Stimulated activated CD4-positive, alpha-beta T cell treated with anti-CD3 and anti-CD28 coated beads, Interleukin-1b, Interleukin-23, amount 100 ng/mL, for 24 hours (primary cell): ENCODE data around the gene UROC1.
A peak's percentile ranks its signal among the peaks of the same experiment; 100 is the strongest.

Experiments used
- DNase-seq, 4 experiments: peaks; one replicate each; pipeline ENCODE4 v3.0.0-alpha.2; 2020; ENCODE audit warnings: low read depth in 4 of 4, low spot score in 1 of 4

The UROC1 gene

DNA sequence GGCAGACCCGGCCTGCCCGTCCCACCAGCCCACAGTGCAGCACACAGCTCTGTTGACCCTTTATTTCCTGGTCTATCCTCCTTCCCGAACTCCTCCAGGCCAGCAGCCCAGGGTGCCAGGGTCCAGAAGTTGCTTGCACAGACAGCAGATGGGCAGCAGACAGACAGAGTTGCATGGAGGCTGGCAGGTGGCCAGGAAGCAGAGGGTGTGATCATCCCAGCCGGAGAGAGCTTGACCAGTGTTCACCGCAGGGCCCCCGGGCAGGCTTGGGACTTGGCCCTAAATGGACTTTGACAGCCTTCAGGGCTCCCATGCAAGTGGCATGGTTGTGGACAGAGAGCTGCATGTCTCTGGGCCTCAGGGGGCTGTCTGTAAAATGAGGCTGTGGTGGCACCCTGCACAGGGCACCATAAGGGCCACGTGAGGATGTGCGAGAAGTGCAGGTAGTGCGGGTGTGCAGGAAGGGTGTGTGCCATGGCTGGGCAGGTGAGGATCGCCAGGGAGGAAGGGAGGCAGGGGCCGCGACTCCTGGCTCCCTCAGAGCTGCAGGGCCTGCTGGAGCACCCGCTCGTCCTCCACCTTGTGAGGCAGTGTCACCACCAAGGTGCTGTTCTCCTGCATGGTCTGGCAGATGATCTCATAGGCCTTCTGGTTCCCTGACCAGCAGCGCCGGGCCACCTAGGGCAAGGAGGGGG lies 35.6 kb downstream of the UROC1 start:
- no peak for DNase-seq

DNA sequence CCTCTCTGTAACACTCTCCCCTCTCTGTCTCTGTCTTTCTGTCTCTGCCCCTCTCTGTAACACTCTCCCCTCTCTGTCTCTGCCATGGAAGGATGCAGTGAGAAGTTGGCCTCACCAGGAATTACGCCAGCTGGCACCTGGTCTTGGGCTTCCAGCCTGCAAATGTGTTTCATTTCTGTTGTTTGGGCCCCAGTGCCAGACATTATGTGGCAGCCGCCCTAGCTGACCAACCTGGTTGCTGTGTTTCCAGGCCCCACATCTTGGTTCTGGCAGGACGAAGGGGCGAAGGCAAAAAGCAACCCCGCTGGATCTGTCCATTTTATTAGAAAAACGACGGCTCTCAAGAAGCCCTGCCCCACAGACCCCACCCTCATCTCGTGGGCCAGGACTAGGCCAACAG lies 36.7 kb downstream of the UROC1 start:
- no peak for DNase-seq

DNA sequence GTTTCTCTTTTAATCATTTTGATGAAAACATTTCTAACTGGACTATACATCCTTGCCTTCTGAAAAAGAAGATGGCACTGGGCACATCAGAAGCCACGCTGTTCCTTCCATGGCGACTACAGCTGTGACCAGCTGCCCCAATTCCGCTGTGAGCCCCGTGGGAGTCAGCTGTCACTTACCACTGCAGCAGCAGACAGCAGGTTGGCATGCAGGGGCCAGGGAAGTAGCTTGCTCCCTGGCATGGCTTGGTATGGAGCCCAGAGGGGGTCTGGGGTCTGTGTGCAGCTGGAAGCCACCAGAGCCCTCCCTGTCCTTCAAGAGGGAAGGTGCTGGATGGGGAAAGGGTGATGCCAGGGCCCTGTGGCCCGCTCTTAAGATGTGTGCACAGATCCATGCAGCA lies 37.4 kb downstream of the UROC1 start:
- no peak for DNase-seq

DNA sequence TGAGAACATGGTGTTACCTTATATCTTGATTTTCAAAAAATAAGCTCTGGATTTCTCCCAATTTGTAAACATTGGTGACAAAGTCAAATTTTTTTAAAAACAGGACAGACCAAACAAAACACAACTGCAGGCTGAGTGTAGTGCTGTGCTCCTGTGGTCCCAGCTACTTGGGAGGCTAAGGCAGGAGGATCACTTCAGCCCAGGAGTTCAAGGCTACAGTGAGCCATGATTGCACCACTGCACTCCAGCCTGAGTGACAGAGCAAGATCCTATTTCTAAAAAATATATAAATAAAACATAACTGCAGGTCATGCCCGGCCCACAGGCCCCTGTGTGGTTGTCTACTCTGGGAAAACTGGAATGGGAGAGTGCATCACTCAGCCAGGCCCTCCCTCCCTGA lies 37.9 kb downstream of the UROC1 start:
- no peak for DNase-seq

DNA sequence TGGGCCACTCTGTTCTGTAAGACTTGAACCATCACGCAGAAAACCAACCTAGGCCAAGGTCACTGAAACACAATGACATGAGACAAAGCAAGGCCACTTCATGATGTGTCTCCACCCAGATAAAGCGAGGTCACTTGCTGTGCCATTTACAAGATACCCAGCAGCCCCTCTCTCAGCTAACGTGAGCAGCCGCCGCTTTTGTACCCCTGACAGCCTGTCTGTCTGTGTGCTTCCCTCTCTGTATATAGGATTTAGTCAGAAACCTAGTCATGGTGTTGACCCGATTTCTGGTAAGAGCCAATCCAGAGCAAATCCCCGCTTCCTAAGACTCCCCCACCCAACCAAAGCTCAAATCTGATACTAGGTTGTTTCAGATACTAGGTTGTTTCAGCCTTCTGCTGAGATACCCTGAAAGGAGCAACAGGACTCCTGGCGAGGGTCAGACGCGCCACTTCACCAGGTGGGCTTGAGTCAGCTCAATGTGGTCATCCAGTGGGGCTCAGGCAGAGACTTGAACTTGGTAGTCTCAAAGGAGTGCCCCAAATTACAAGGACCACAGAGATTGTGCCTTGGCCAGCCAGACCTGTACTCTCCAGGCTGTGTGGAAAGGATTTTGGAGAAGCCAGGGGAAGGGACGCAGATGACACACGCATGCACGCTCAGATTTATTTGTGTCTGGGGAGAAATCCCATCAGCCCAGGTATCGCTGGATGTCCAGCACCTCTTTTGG lies 38.8 kb downstream of the UROC1 start:
- no peak for DNase-seq

DNA sequence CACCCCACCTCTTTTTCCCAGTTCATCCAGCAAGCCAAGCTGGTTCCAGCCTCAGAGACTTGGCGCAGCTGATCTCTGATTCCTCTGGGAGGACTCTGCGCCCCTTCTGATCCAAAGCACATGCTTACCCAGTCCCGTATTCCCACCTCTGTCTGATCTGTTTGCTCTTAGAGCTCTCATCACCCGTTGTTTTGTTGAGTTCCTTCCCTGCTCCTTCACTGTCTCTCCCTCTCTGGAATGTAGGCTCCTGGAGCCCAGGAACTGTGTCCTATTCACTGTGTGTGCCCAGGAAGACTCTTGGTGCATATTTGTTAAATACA lies 40.6 kb downstream of the UROC1 start:
- DNase-seq, result no peak

DNA sequence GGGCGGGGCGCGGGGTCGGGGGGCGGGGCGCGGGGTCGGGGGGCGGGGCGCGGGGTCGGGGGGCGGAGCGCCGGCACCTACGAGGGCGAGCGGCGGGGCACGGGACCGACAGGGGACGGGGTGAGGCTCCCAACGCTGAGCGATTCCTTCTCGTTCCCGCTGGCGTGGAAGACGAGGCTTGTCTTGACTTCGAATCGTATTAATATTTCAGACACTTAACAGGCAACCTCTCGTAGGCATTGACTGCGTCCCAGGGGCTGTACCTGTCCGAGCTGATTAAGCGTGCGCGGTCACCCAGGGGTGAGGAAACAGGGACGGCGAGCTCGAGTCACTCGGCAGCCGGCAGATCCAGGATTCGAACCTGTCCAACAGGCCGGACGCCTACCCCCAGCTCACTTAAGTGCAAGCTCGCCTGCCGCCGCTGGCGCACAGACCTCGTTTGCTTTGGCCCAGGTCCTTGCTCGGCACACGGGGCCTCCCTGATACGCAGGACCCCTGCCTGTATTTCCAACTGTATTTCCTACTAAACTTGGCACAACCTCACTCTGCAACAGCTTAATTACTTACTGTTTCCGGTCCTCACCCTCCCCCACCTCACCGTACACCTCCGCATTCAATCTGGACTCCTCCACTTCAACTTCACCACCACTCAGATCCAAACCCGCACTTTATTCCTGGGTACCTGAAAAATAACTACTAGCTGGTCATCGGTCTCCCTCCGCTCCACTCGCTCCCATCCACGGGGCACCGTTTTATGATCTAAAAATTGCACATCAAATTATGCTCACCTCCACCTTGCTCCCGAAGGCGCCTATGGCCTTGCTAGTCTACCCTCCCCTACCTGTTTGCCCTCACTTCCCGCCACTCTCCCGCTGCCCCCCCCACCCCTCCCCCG lies 41.2 kb downstream of the UROC1 start:
- DNase-seq, result peak in 1 of 4 experiments; percentile 9

DNA sequence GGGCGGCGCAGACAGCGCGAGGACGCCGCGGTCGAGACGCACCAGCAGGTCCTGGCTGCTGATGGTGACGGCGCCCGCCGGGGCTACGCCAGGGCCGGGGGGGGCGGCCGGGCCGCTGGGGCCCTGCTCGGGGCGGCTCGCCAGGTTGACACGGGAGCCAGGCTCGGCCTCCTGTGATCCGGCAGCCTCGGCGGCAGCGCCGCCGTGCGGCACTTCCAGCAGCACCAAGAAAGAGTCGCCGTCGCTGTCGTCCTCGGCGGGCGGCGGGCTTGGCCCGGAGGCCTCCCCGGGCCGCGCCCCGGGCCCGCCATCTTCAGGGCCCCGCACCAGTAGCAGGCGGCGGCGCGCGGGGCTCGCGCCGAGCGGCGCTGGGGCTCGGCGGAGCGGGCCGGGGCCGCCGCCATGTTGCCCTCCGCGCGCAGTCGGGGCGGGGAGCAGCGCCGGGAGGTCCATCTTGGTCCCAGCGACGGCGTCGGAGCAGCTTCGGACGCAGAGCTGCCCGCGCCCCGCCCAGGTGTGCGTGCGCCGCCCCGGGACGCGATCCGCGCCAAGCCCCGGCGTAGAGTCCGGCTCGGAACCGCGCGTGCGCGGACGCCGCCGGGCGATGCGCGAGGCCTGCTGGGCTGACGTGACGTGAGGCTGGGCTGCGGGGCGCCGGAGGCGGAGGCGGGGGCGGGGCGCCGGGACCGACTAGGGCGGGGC lies 42.0 kb downstream of the UROC1 start, which contains the start of gene ZXDC:
TSS of gene ZXDC (minus strand) at position 479 of the 702 bp plus-strand sequence. CDS start at position 453, 26 bp downstream.
- DNase-seq, result peak; percentile 79 to 91 (median 84)

DNA sequence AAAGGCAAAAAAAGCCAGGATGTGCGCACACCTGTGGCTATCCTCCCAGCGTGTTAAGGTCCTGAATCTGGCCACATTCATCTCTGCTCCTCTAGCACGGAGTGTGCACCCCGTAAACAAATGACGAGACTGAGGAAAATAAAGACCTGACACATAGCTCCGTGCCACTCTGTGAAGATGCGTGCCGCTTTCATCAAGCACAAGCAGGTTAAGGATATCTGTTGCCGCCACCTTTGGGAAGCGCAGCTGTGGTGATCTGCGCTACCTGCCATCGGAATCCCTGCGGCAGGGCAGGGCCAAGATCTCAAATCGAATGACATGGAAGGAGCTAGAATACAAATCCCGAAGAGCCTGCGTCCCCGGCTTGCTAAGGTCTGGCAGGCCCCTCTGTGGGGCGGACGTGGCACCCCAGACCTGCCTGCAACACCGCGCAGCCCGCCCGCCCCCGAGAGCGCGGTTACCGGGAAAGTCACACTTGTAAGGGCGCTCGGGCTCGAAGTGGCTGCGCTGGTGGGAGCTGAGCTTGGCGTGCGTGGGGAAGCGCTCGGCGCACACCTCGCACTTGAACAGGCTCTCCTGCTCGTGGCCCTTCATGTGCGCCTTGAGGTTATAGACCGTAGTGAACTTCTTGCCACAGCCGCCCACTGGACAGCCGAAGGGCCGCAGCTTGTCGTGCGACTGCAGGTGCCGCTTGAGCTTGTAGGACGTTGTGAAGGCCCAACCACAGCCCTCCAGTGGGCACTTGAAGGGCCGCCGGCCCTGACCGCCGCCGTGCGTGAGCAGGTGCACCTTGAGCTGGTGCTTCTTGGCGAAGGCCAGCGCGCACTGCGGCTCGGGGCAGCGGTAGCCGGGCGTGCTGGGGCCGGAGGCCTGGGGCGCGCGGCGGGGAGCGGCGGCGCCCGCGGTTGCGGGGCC lies 42.8 kb downstream of the UROC1 start:
- DNase-seq, result peak in 3 of 4 experiments; percentile 13 to 20 (median 16)

DNA sequence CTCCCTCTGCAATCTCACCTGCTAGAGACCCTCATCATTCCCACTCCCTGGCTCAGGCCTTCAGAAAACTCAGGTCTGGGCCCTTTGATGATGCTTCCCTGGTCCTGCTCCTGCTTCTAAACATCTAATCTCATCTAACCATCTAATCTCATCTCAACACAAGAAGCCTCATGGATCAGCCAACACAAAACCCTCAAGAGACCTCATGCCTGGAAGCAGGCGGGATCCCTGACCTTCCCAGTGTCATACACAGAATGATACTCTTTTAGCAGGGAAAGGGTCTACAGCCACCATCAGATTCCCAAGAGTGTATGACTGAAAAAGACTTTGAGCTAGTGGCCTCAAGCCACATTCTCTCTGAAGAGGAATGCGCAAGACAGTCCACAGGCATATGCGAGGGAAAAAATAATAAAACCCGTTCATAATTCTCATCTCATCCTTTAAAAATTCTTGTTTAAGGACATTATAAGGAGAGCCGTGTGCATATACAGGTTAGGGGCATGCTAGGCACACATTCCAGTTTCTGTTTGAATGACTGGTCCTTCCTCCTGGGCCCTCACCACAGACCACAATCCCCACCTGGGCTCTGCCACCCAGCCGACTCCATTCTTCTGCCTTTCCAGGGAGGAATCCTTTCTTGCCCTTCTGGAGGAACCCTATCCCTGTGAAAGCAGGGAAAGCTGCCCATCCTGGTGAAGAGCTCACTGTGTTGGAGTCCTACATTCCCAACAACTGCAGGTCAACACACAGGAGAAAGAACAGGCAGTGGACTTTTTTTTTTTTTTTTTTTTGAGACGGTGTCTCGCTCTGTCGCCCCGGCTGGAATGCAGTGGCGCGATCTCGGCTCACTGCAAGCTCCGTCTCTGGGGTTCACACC lies 44.0 kb downstream of the UROC1 start:
- no peak for DNase-seq

DNA sequence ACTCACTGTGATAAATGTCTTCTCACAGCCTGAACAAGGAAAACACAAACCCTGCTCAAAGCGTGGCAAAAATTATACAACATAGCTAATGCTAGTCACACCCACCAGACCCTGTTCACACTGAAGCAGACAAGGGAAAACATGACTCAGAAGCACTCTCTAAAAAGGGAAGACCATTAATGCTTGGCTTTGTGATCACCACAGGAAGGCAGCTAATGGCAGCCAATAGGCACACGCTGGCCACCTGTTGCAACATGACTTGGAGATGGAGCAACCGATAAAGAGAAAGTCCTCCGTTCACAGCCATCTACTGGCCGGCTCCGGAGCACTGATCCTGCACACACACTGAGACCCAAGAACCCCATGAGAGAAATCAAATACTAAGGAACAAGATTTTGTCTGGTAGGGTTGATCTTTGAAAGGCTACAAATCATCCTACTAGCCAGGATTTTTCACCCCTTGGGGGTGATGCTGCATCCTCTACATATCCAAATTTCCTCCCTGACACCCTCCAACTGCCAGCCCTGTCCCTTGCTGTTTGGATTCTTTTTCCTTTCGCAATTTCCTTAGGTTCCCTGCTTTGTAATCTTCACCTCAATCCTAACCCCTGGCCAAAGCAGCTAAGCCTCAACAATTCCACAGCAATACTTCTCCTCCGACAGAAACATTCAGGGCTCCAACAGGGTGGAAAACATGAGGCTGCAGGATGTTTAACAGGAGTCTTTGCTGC lies 45.1 kb downstream of the UROC1 start:
- DNase-seq, result no peak

DNA sequence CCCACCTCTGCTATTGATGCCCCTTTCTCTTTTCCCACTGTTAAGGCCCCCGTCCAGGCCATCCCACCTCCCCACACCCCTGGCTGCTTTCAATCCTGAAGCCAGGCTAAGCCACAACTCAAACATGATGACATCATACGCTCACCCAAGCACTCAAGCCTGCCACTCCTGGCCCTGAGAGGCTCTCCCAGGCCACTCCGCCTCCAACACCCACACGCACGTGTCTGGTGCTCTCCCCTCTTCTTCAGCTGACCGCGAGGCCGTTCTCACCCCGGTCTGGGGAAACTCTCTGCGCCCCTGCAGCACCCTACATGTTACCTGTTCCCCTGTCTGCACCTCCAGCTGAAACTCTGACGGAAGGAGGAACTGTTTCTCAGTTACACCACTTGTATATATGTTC lies 48.1 kb downstream of the UROC1 start:
- DNase-seq, result no peak

DNA sequence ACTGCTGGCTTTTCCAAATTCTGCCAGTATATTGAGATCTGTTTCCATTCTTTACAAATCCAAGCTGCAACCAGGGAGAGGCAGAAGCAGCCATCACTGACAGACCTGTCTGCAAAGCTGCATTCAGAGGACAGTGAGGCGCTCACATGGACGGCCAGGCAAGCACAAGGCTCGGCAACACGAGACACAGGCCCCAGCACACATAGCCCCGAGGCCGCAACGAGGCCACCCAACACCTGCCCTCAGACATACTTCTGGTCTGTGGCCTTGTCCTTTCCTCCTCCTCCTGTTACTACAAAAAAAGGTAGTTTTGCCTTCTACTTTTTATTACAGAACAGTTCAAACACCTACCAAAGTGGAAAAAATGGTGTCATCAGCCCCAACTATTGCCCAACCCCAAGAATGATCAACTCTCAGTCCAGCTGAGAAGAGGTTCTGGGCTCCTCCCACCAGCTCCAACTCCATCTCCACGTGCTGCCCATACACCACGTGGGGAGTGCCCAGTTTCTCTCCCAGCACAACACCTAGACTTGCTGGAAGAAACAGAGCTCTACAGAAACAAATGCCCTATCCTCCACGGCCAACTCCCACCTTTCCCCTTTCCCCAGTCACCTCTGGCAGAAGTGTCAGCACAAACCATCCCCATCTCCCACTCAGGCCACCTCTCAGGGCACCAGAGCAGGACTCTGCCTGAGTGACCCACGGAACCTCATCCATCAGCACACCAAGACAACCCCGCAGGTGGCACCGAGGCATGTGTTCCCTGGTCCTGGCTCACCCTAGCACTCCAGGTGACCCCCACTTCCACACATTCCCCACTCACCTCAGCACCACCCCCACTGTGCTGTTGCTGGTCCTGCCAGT lies 49.3 kb downstream of the UROC1 start:
- no peak for DNase-seq

DNA sequence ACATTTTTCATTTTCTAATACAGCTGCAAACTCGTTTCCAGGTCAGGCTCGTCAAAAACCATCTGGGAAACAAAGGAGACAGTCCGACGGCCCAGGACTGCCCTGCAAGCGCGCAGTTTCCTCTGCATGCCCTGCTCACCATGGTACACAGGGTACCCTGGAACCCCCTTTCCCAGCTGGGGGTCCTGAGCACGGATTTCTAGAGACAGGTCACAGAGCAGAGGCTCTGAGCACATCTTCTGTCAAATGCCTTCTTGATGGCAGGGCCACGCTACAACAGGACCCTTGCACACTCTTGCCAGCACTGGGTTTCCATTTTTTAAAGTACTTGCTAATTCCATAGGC lies 50.0 kb downstream of the UROC1 start:
- DNase-seq, result no peak

DNA sequence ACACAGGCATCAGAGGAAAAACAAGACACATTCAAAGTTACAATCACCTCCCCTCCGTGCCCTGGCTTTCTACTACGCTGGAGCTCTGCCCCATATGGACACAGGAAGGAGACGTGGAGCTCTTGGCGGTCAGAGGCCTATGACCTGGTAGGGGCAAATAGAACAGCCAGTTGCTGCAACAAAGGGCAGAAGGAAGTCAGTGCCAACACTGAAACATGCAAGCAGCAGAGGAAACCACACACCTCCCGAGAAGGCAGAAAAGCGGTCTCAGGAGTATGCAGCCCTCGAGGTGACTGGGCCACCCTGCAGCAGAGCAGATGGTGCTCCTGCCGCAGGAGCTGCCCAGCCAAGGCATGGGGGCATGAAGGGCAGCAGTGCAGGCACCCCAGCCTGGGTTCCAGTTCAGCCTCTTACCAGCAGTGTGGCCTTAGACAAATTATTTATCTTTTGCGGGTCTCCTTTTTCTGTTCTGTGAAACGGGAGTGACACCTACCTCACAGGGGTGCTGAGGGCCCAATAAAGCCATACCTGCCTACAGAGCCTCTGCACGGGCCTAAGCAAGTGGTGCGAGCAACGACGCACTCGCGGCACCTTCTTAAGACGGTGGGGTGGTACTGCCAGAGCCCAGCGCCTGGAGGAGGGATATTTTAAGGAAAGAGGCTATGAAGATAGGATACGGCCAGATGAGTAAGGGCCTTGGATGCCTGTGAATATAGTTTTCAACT lies 50.5 kb downstream of the UROC1 start:
- DNase-seq, result no peak

DNA sequence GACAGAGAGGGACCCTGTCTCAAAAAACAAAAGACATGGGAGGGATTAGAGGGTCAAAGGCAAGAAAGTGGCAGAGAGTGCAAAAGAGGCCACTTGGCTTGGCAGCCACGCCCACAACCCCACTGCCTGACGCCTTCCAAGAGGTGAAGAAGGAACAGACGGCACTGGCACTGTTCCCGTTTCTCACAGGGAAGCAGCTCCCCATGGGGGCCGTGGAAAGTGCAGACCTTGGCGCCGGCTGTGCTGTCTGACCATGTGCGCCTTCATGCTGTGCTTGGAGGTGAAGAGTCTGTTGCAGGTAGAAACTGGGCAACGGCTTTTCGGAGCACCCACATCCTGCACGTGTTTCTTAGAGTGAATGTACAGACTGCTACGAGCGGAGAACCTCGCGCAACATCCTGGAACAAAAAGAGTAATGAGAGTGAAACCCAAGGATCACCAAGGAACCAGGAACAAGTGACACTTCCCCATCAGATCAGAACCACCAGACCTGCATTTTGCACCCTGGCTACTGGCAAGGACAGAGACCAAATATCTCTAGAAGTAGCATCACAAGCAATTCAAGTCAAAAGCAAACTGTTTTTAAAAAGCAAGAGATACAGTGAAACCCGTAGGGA lies 51.5 kb downstream of the UROC1 start:
- no peak for DNase-seq

DNA sequence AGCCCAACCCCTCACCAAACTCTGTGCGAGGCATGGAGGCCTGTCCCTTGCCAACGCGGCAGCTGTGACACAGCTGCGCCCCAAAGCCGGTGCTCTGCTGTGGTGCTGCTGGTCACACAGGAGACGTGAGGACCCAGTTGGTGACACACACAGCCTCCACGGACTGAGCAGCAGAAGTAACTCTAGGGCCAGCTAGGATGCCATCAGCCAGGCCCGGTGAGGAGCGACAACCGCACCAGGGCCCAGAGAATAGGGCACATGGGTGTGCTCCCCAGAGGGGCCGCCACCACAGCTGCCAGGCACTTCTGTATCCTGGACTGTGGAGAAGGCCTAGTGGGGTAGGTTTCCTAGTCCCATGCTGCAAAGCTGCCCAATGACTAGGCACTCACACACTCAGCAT lies 52.6 kb downstream of the UROC1 start:
- DNase-seq, result no peak
